ENCODE data around the gene P2RX1. TPM values are rescaled to one million over a fixed set of nuclear protein-coding genes. Genes with fewer than 3 reads are reported as not detected.
A peak's percentile ranks its signal among the peaks of the same experiment; 100 is the strongest.

P2RX1 gene
- total and polyA plus RNA-seq, 2 donors (not counting 1 experiment from before 2014, with no cell fraction given), result 25.7 to 84.7 TPM

- Mint-ChIP-seq H3K9me3 (ENCODE audit: insufficient read depth) (no peaks in the 10 kb centered on the region), H3K4me3 (peak overlapping the region; percentile 98), H3K27ac (peak overlapping the region; percentile 96), H3K27me3 (no peaks in the 10 kb centered on the region), H3K4me1 (peaks cover 69% of the 10 kb centered on the region)
- Histone ChIP-seq H3K4me1 (ENCODE audit: control insufficient read depth in 2 of 2, insufficient read depth in 2 of 2, low read length in 2 of 2) (peaks cover 67 to 85% of the 10 kb centered on the region in 2 donors), H3K36me3 (replicated peaks in 1 of 2; ENCODE audit: control extremely low read depth in 1 of 2, control insufficient read depth in 1 of 2, extremely low read depth in 1 of 2, insufficient read depth in 2 of 2, low read length in 1 of 2) (peaks cover 0 to 37% of the 10 kb centered on the region in 2 experiments), H3K9ac (ENCODE audit: low read length) (peak overlapping the region; percentile 94), H3K9me3 (ENCODE audit: control extremely low read depth in 1 of 3, control insufficient read depth in 2 of 3, insufficient read depth in 1 of 3, low read length in 2 of 3) (no peaks in the 10 kb centered on the region), H3K4me2 (replicated peaks; ENCODE audit: low read depth, low read length, poor library complexity, severe bottlenecking) (peak overlapping the region; percentile 95), H3K27ac (ENCODE audit: low read length in 2 of 2) (peak overlapping the region; percentile 78 to 81), H3K27me3 (replicated peaks in 1 of 4; ENCODE audit: control extremely low read depth in 1 of 4, control insufficient read depth in 3 of 4, insufficient read depth in 4 of 4, low read length in 3 of 4) (no peaks in the 10 kb centered on the region), H2AFZ (ENCODE audit: insufficient read depth, low read depth, low read length, poor library complexity, severe bottlenecking) (no peak overlapping the region), H3K79me2 (ENCODE audit: control insufficient read depth, insufficient read depth, low read length) (peaks cover 60% of the 10 kb centered on the region), H3K4me3 (ENCODE audit: control extremely low read depth in 1 of 5, extremely low read depth in 1 of 5, insufficient read depth in 1 of 5, low read depth in 2 of 5, low read length in 4 of 5) (peak overlapping the region; percentile 84 to 98 (median 92)), H4K20me1 (ENCODE audit: control insufficient read depth, insufficient read depth, low read length, poor library complexity, severe bottlenecking) (peaks cover 54% of the 10 kb centered on the region)
- ChIA-PET POLR2A (interaction anchor here (1.1 to 4.7 kb wide), 6 partner anchors 18 to 181 kb away, joined by 3 to 64 read pairs (median 5); partner anchors contain the start of gene P2RX1), CTCF (interaction anchor here (0.7 to 12.2 kb wide), 4 partner anchors 40 to 120 kb away, joined by 3 to 157 read pairs (median 78); partner anchors contain the start of genes NCBP3 and P2RX1)
- intact Hi-C loops (cut with micrococcal nuclease), result loop anchor here (5.0 kb wide), 1 partner anchor 984 kb away; the partner anchor contains the start of gene PFN1
- DNase-seq (no peak), ATAC-seq (ENCODE audit: low read depth) (no peak)
- no peak for TF ChIP-seq CTCF (IDR thresholded peaks at IDR 0.05)
- TF ChIP-seq EZH2 (IDR thresholded peaks at IDR 0.05; ENCODE audit: borderline replicate concordance, insufficient read depth, low read depth, low read length, poor library complexity, severe bottlenecking), result no peak
Measured at GRCh38 chr17:3962965-3963236, 46.6 kb upstream of the P2RX1 start.

- H3K4me3 Mint-ChIP-seq, result peak overlapping the region; percentile 98
Measured at GRCh38 chr17:3962217-3962964, 46.1 kb upstream of the P2RX1 start.

More at GRCh38 chr17:3962217-3962964, 46.1 kb upstream of the P2RX1 start:
- H3K4me1 Mint-ChIP-seq, result peaks cover 69% of the 10 kb centered on the region
- Histone ChIP-seq H3K4me2 (replicated peaks; ENCODE audit: low read depth, low read length, poor library complexity, severe bottlenecking) (peak overlapping the region; percentile 95), H4K20me1 (ENCODE audit: control insufficient read depth, insufficient read depth, low read length, poor library complexity, severe bottlenecking) (peaks cover 59% of the 10 kb centered on the region), H3K9me3 (ENCODE audit: control extremely low read depth in 1 of 3, control insufficient read depth in 2 of 3, insufficient read depth in 1 of 3, low read length in 2 of 3) (no peaks in the 10 kb centered on the region), H2AFZ (ENCODE audit: insufficient read depth, low read depth, low read length, poor library complexity, severe bottlenecking) (no peak overlapping the region), H3K4me3 (ENCODE audit: control extremely low read depth in 1 of 5, extremely low read depth in 1 of 5, insufficient read depth in 1 of 5, low read depth in 2 of 5, low read length in 4 of 5) (peak overlapping the region; percentile 84 to 98 (median 92)), H3K79me2 (ENCODE audit: control insufficient read depth, insufficient read depth, low read length) (peaks cover 62% of the 10 kb centered on the region), H3K9ac (ENCODE audit: low read length) (peak overlapping the region; percentile 94), H3K36me3 (replicated peaks in 1 of 2; ENCODE audit: control extremely low read depth in 1 of 2, control insufficient read depth in 1 of 2, extremely low read depth in 1 of 2, insufficient read depth in 2 of 2, low read length in 1 of 2) (peaks cover 0 to 42% of the 10 kb centered on the region in 2 experiments), H3K27ac (ENCODE audit: low read length in 2 of 2) (peak overlapping the region; percentile 78 to 81), H3K27me3 (replicated peaks in 1 of 4; ENCODE audit: control extremely low read depth in 1 of 4, control insufficient read depth in 3 of 4, insufficient read depth in 4 of 4, low read length in 3 of 4) (no peaks in the 10 kb centered on the region), H3K4me1 (ENCODE audit: control insufficient read depth in 2 of 2, insufficient read depth in 2 of 2, low read length in 2 of 2) (peaks cover 64 to 85% of the 10 kb centered on the region in 2 donors)
- H3K27me3 Mint-ChIP-seq, result no peaks in the 10 kb centered on the region
- CTCF ChIA-PET, result interaction anchor here (0.7 to 12.2 kb wide), 5 partner anchors 28 to 119 kb away, joined by 3 to 157 read pairs (median 17); partner anchors contain the start of genes NCBP3 and P2RX1
- no peaks in the 10 kb centered on the region for H3K9me3 Mint-ChIP-seq (ENCODE audit: insufficient read depth)
- POLR2A ChIA-PET, result interaction anchor here (1.3 to 4.7 kb wide), 7 partner anchors 26 to 181 kb away, joined by 3 to 64 read pairs (median 6); partner anchors contain the start of gene P2RX1
- ATAC-seq (ENCODE audit: low read depth), result no peak
- peak; percentile 41 for DNase-seq
- H3K27ac Mint-ChIP-seq, result peak overlapping the region; percentile 96
- TF ChIP-seq EZH2 (IDR thresholded peaks at IDR 0.05; ENCODE audit: borderline replicate concordance, insufficient read depth, low read depth, low read length, poor library complexity, severe bottlenecking) (no peak), CTCF (IDR thresholded peaks at IDR 0.05) (no peak)
- WGBS (ENCODE audit: insufficient coverage), result 13% methylated on average over 5 of the region's 11 CpGs
- intact Hi-C loops (cut with micrococcal nuclease), result loop anchor here (5.0 kb wide), 1 partner anchor 985 kb away; the partner anchor contains the start of gene PFN1
